Stimulated activated CD8-positive, alpha-beta memory T cell treated with anti-CD3 and anti-CD28 coated beads, Interleukin-12 subunit alpha, Interleukin-12 subunit beta, amount 100 ng/mL, for 4 hours (primary cell): ENCODE results near the gene COPS7A.
A peak's percentile ranks its signal among the peaks of the same experiment; 100 is the strongest.

Experiments
- DNase-seq: peaks from one replicate; pipeline ENCODE4 v3.0.0-alpha.2; 2020; ENCODE audit warnings: low read depth

The COPS7A gene

GRCh38 chr12:6751767-6752166 lies 27.9 kb downstream of the COPS7A start:
- no peak for DNase-seq

- no peak for DNase-seq
These were observed 28.5 kb downstream of the COPS7A start for GRCh38 chr12:6752167-6752920.

- peak; percentile 95 for DNase-seq
These were observed 29.3 kb downstream of the COPS7A start, which contains the start of gene MLF2 for GRCh38 chr12:6752921-6753771. Gene MLF2, minus strand, starts transcription at chr12:6753141. Its CDS starts 807 bp downstream, at chr12:6752334.

- DNase-seq, result no peak
These were observed 30.0 kb downstream of the COPS7A start for GRCh38 chr12:6753772-6754356.

GRCh38 chr12:6754411-6754810 lies 30.6 kb downstream of the COPS7A start:
- DNase-seq, result no peak

- no peak for DNase-seq
These were observed 33.3 kb downstream of the COPS7A start for GRCh38 chr12:6757028-6757690.

GRCh38 chr12:6758506-6759095 lies 34.8 kb downstream of the COPS7A start:
- no peak for DNase-seq

GRCh38 chr12:6759741-6760140 lies 35.9 kb downstream of the COPS7A start:
- DNase-seq, result no peak

GRCh38 chr12:6763380-6763779 lies 39.5 kb downstream of the COPS7A start:
- DNase-seq, result no peak

GRCh38 chr12:6764011-6764828 lies 40.4 kb downstream of the COPS7A start:
- no peak for DNase-seq

- no peak for DNase-seq
These were observed 41.3 kb downstream of the COPS7A start for GRCh38 chr12:6765048-6765633.

- no peak for DNase-seq
These were observed 42.1 kb downstream of the COPS7A start, which contains the start of gene PTMS for GRCh38 chr12:6765634-6766581. Gene PTMS, plus strand, starts transcription at chr12:6766363. Its CDS starts 343 bp downstream, at chr12:6766706.

GRCh38 chr12:6766651-6767349 lies 43.0 kb downstream of the COPS7A start:
- peak; percentile 30 for DNase-seq

- DNase-seq, result no peak
These were observed 43.8 kb downstream of the COPS7A start for GRCh38 chr12:6767353-6768319.

GRCh38 chr12:6768437-6768914 lies 44.6 kb downstream of the COPS7A start:
- DNase-seq, result no peak

- DNase-seq, result no peak
These were observed 45.1 kb downstream of the COPS7A start for GRCh38 chr12:6768990-6769389.

- no peak for DNase-seq
These were observed 45.8 kb downstream of the COPS7A start for GRCh38 chr12:6769666-6770065.
